ENCODE results near the gene COX17.

DNA sequence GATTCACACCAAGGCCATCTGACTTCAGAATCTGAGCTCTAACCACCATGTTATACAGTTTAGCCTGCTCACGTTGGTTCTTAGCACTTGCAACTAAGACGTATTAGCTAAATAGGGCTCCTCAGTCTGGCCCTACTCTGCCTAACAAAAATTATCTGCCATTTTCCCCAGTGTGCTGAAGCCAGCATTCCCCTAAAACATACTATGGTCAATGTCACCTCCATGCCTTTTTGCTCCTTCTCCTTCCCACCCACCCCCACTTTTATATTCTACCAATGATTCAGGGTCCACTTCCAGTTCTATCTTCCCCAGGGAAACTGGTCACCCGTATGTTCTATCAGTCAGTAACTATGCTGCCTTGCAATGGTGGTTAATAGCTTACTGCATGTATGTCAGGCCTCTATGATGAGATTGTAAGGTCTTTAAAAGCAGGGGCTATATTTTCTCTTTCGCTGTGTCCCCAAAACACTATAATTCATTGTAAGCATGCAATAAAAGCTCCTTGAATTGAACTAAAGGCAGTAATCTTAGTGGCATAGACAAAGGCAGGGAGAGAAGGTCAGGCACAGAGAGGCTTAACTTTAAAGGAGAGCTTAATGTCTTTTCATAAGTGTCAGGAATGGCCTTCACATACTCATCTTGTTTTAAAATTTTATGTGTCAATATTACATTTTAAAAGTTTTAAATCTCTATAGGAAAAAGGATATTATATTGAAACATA is 40.2 kb downstream of the COX17 start:
- TF ChIP-seq, protein P1, sequence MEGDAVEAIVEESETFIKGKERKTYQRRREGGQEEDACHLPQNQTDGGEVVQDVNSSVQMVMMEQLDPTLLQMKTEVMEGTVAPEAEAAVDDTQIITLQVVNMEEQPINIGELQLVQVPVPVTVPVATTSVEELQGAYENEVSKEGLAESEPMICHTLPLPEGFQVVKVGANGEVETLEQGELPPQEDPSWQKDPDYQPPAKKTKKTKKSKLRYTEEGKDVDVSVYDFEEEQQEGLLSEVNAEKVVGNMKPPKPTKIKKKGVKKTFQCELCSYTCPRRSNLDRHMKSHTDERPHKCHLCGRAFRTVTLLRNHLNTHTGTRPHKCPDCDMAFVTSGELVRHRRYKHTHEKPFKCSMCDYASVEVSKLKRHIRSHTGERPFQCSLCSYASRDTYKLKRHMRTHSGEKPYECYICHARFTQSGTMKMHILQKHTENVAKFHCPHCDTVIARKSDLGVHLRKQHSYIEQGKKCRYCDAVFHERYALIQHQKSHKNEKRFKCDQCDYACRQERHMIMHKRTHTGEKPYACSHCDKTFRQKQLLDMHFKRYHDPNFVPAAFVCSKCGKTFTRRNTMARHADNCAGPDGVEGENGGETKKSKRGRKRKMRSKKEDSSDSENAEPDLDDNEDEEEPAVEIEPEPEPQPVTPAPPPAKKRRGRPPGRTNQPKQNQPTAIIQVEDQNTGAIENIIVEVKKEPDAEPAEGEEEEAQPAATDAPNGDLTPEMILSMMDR (IDR thresholded peaks at IDR 0.05) = no peak
- TF ChIP-seq POLR2A (IDR thresholded peaks at IDR 0.05) = no peak

Measured in lower leg skin (tissue), 3 donors.